GM13976 (cell line): Measurements from ENCODE around the gene CACNA2D4.

Experiments
- DNase-seq: peaks from one replicate; pipeline ENCODE4 v3.0.0; 2012; ENCODE audit warnings: low spot score
- in situ Hi-C: fragments of 300-500 bp; cut with MboI; formaldehyde crosslinking; loops from one replicate; pipeline ENCODE4 v1.12.0; 2022; ENCODE audit warnings: low sequenced_read_pairs, mixed read lengths, inconsistent platforms; ENCODE audit not compliant: unreplicated experiment
- TF ChIP-seq, protein P1 (sequence below): IDR thresholded peaks from 2 replicates; pipeline ENCODE4 v1.5.1; 2012; ENCODE audit warnings: borderline replicate concordance, mild to moderate bottlenecking; ENCODE audit not compliant: insufficient read depth; ENCODE audit errors: extremely low read depth, missing control alignments, control extremely low read depth

Gene CACNA2D4, protein sequence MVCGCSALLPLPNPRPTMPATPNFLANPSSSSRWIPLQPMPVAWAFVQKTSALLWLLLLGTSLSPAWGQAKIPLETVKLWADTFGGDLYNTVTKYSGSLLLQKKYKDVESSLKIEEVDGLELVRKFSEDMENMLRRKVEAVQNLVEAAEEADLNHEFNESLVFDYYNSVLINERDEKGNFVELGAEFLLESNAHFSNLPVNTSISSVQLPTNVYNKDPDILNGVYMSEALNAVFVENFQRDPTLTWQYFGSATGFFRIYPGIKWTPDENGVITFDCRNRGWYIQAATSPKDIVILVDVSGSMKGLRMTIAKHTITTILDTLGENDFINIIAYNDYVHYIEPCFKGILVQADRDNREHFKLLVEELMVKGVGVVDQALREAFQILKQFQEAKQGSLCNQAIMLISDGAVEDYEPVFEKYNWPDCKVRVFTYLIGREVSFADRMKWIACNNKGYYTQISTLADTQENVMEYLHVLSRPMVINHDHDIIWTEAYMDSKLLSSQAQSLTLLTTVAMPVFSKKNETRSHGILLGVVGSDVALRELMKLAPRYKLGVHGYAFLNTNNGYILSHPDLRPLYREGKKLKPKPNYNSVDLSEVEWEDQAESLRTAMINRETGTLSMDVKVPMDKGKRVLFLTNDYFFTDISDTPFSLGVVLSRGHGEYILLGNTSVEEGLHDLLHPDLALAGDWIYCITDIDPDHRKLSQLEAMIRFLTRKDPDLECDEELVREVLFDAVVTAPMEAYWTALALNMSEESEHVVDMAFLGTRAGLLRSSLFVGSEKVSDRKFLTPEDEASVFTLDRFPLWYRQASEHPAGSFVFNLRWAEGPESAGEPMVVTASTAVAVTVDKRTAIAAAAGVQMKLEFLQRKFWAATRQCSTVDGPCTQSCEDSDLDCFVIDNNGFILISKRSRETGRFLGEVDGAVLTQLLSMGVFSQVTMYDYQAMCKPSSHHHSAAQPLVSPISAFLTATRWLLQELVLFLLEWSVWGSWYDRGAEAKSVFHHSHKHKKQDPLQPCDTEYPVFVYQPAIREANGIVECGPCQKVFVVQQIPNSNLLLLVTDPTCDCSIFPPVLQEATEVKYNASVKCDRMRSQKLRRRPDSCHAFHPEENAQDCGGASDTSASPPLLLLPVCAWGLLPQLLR

DNA sequence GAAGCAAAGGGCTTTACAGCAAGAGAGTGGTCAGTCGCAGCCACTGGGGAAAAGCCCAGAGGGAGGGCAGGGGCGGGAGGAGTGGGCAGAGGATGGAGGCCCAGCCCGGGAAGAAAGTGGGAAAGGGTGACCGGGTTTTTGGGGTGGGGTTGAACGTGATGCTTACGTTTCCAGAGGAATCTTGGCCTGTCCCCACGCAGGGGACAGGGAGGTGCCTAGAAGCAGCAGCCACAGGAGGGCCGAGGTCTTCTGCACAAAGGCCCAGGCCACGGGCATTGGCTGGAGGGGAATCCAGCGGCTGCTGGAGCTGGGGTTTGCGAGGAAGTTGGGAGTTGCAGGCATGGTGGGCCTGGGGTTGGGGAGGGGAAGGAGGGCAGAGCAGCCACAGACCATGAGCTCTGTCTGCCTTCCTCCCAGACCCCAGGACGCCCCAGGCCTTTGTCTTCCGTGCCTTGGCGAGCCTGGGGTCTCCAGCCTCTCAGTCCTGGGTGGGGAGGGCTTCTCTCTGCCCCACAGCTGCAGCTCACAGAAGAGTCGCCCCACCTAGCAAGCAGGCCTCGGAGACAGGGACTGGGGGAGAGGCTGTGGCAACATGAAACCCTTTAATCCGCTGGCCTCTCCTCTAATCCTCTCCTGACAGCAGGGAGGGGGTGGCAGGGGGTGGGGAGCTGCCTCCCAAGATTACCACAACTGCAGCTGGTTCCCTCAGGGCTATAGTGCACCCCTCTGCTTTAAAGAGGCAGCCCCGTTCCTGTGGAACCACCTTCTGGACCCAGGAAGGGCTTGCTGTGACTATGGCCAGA, at the start of gene CACNA2D4:
TSS of gene CACNA2D4 (minus strand) at position 572 of the 803 bp plus-strand sequence. CDS start at position 393, 179 bp downstream.
- peak; percentile 24 for DNase-seq
- in situ Hi-C loops, result no loop called here
- TF ChIP-seq, protein P1, sequence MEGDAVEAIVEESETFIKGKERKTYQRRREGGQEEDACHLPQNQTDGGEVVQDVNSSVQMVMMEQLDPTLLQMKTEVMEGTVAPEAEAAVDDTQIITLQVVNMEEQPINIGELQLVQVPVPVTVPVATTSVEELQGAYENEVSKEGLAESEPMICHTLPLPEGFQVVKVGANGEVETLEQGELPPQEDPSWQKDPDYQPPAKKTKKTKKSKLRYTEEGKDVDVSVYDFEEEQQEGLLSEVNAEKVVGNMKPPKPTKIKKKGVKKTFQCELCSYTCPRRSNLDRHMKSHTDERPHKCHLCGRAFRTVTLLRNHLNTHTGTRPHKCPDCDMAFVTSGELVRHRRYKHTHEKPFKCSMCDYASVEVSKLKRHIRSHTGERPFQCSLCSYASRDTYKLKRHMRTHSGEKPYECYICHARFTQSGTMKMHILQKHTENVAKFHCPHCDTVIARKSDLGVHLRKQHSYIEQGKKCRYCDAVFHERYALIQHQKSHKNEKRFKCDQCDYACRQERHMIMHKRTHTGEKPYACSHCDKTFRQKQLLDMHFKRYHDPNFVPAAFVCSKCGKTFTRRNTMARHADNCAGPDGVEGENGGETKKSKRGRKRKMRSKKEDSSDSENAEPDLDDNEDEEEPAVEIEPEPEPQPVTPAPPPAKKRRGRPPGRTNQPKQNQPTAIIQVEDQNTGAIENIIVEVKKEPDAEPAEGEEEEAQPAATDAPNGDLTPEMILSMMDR, result no peak

DNA sequence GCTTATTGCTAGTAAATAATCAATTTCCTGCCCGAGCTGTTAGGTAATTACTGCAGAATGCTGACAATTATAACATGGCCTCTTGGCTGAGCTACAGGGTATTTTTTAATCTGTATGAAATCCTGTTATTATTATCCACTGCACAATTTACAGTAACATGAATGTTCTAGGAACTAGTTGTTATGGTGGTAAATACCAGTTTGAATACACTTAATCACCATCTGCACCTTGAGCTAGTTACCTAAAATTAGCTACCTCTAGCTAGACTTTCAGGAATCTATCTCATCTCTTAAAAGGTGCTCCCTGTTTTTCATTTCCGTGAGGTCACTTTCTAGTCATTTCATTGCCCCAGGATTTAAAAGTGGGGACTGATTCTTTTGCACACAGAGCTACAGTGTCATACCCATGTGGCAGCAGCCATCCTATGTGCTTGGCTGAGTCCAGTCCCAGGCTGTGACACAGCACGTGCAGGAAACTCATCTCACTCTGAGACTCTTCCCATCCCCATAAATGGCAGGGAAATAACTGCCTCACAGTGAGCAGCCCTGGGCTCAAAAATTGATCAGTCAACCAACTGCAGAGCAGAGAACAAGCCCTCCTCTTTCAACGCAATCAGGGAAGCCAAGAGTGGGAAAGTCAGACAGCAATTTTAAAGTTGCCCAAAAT, 48.2 kb upstream of the CACNA2D4 start:
- TF ChIP-seq, protein P1, result no peak
- DNase-seq, result no peak
- in situ Hi-C loops, result no loop called here

DNA sequence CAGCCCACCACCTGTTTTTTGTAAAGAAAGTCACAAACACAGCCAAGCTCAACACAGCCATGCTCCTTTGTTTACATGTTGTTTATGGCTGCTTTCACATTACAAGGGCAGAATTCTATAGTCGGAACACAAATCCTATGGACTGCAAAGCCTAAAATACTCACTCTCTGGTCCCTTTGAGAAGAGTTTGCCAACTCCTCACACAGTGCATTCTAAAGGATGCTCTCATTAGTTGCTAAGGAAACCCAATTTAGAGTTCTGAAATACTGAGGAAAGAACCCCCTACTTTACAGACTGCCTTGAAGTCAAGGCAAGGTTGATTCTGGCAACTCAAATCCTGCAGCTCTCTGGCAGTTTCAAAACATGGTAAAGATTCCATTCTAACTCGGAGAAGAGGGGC, 47.5 kb upstream of the CACNA2D4 start:
- no peak for DNase-seq
- TF ChIP-seq, protein P1, result no peak
- in situ Hi-C loops, result no loop called here

DNA sequence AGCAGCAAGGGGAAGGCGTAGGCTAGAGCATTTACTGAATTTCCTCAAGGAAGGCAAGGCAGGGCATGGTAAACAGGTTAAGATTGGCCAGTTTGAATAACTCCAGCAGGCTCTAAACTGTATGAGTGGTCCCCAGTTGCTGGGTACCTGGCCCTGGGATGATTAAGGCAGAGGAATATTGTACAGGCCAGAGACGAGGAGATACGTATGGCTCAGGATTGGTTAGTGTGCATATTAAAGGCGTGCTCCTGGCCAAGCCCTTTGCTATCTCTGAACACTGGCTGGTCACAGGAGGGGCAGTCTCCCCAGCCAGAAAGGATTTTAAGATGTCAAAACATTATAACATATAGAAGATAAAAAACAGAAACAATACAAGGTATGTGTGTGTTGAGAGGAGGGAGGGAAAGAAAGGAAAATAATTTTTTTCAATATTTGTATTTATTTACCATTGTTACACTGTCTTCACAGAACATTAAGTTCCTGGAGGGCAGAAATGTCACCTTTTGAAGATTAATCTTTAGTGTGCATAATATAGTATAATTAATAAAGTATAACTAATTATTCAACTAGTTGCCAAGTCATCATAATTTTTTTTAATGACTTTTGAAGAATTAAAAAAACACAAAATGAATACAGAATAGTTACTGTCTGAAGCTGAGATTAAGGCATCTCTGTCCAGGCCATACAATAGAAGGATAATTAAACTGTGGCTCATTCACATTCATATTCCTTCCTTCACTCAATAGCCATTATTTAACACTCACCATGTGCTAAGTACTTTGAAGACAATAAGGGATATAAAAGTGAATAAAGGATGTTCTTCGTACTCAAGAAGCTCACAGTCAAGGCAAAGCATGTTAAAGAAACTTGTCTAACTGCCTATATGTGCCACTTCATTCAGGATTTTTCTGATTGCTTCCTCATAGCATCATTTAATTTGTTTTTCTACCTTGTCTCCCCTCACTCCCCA, 43.9 kb upstream of the CACNA2D4 start:
- no peak for DNase-seq
- TF ChIP-seq, protein P1, result no peak
- in situ Hi-C loops, result no loop called here

DNA sequence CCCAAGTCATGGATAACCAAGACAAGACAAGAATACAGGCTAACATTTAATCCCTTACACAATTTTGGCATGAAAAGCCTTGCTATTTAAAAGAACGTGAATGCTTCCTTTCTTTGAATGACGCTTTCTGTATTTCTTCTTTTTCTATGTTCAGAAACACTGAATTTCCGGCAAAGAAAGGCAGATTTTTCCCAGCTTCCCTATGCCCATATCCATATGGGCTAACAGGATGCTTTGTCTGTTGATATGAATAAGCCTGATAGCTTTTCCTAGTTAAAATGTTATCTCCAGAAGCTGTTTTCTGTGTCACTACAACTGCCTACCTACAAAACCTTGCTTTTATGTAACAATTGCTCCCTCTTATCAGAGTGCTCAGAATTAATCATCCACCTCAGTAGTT, 38.3 kb upstream of the CACNA2D4 start:
- DNase-seq, result no peak
- in situ Hi-C loops, result no loop called here
- TF ChIP-seq, protein P1, result no peak
